AG09319 (cell line): ENCODE measurements around the gene ENG.

Experiments used
- DNase-seq: peaks from one replicate; pipeline ENCODE4 v3.0.0-alpha.2; 2010; ENCODE audit warnings: low read depth; ENCODE audit errors: extremely low read depth
- CTCF ChIP-seq: IDR thresholded peaks from 2 replicates; pipeline ENCODE4 v1.5.1; 2011; ENCODE audit warnings: low read depth, mild to moderate bottlenecking, inconsistent platforms, low read length, moderate library complexity

ENG gene

GRCh38 chr9:127767909-127768331 is 86.5 kb downstream of the ENG start:
- TF ChIP-seq CTCF: no peak
- DNase-seq: no peak

- TF ChIP-seq CTCF: no peak
- DNase-seq: no peak
Observed at GRCh38 chr9:127767410-127767809, 87.0 kb downstream of the ENG start.

- DNase-seq: no peak
- TF ChIP-seq CTCF: no peak
Observed at GRCh38 chr9:127765418-127765817, 89.0 kb downstream of the ENG start.
